HG02678 (cell line): ENCODE measurements around the gene LGMN.

Source experiments
- ATAC-seq: cut with Tn5 transposase; IDR thresholded peaks from one replicate; pipeline ENCODE4 v1.9.1; 2021; ENCODE audit warnings: mild to moderate bottlenecking, moderate library complexity; ENCODE audit not compliant: unreplicated experiment

Gene LGMN

GRCh38 chr14:92656306-92657081 lies 91.9 kb downstream of the LGMN start:
- ATAC-seq = no peak

DNA sequence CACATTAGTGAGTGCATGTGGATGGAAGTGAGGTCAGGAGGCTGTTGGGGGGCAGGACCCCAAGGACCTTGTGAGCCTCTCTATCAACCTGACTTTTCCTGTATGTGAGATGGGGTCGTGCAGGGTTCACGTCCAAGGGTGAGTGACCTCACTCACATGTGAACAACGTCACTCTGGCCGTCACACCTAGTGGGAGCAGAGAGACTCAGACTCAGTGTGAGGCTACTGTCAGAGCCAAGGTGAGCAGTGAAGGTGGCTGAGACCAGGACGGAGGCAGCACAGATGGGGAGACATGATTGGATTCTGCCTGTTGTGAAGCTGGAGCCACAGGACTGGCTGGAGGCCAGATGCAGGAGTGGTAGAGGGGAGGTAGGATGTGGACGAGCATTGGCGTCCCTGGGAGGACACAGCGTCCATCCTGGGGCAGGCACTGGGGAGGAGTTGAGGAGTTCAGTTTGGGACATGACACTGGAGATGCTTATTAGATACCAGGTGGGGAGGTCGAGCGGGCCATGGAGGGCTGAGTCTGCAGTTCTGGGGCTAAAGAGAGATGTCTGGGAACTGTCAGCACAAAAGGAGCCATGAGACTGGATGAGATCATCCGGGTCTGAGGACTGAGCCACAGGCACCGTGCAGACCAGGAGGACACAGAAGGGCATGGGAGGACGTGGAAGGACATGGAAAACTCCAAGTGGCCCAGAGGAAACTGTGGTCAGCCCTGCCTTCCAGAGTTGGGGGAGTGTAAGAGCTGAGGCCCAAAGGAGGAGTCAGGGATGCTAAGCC lies 92.8 kb downstream of the LGMN start:
- ATAC-seq = no peak

- no peak for ATAC-seq
Measured at GRCh38 chr14:92654239-92654901, 94.1 kb downstream of the LGMN start.
